BJ (cell line): Measurements from ENCODE around the gene CLCF1. TPM values are rescaled to one million over a fixed set of nuclear protein-coding genes. Genes with fewer than 3 reads are reported as not detected.
A peak's percentile ranks its signal among the peaks of the same experiment; 100 is the strongest.

Experiments used
- CTCF ChIA-PET: fragments of 350-600 bp; formaldehyde crosslinking; extraction: SDS; loops from one replicate; lab custom pipeline; 2021; ENCODE audit warnings: antibody characterized with exemption, inconsistent platforms; lab: Yijun Ruan, JAX
- POLR2A ChIA-PET: fragments of 300-600 bp; sonication (Branson Sonifier 250); formaldehyde crosslinking; extraction: SDS; loops from one replicate; lab custom pipeline; 2021; ENCODE audit warnings: antibody characterized with exemption; lab: Charles Lee
- DNase-seq: peaks from one replicate; pipeline ENCODE4 v3.0.0-alpha.2; 2011; ENCODE audit warnings: low read depth
- H3K27me3 ChIP-seq: 2 replicates; pipeline ENCODE4 v1.6.0; 2011; ENCODE audit warnings: low read length; ENCODE audit not compliant: control insufficient read depth, insufficient read depth
- H3K36me3 ChIP-seq: 2 replicates; pipeline ENCODE4 v1.5.1; 2011; ENCODE audit warnings: low read length; ENCODE audit not compliant: control insufficient read depth, insufficient read depth
- H3K4me3 ChIP-seq: 2 replicates; pipeline ENCODE4 v1.5.1; 2011; ENCODE audit warnings: low read depth, mild to moderate bottlenecking, control low read depth, low read length
- CTCF ChIP-seq: IDR thresholded peaks from 2 replicates; pipeline ENCODE4 v1.5.1; 2011; ENCODE audit warnings: low read depth, mild to moderate bottlenecking, control low read depth, inconsistent platforms, low read length, moderate library complexity; ENCODE audit not compliant: insufficient read depth
- polyA plus RNA-seq: library from polyadenylated mRNA; depleted of rRNA; stranded (reverse); fragments of >200 nt; gene quantifications from 2 replicates; pipeline ENCODE4 v1.2.3, GENCODE V29; 2011

The CLCF1 gene
- polyA plus RNA-seq, 1 experiment, result 21.3 TPM

- CTCF ChIA-PET, result interaction anchor here (1.4 to 3.1 kb wide), 3 partner anchors 13 to 38 kb away, joined by 4 to 9 read pairs (median 5); partner anchors contain the start of gene PPP1CA
- DNase-seq, result no peak
- Histone ChIP-seq H3K27me3 (no peaks in the 10 kb centered on the region), H3K4me3 (peak overlapping the region; percentile 41), H3K36me3 (no peaks in the 10 kb centered on the region)
- TF ChIP-seq CTCF, result no peak
- POLR2A ChIA-PET, result no interaction called here
Observed at GRCh38 chr11:67420147-67420645, 46.8 kb upstream of the CLCF1 start.

- CTCF ChIA-PET, result interaction anchor here (1.4 to 3.1 kb wide), 3 partner anchors 12 to 37 kb away, joined by 4 to 9 read pairs (median 5); partner anchors contain the start of gene PPP1CA
- no peak for DNase-seq
- no peak overlapping the region for H3K4me3 ChIP-seq
- peaks cover 3% of the 10 kb centered on the region for H3K27me3 ChIP-seq
- POLR2A ChIA-PET, result no interaction called here
- H3K36me3 ChIP-seq, result no peaks in the 10 kb centered on the region
- no peak for TF ChIP-seq CTCF
Observed at GRCh38 chr11:67419325-67420049, 46.1 kb upstream of the CLCF1 start.

GRCh38 chr11:67418476-67419281 is 45.3 kb upstream of the CLCF1 start:
- ChIA-PET CTCF (interaction anchor here (1.1 to 3.1 kb wide), 3 partner anchors 17 to 195 kb away, joined by 3 to 9 read pairs (median 5); partner anchors contain the start of gene PPP1CA), POLR2A (no interaction called here)
- no peak for DNase-seq
- Histone ChIP-seq H3K4me3 (no peak overlapping the region), H3K36me3 (no peaks in the 10 kb centered on the region), H3K27me3 (peaks cover 3% of the 10 kb centered on the region)
- TF ChIP-seq CTCF, result no peak

GRCh38 chr11:67417425-67417824 is 44.0 kb upstream of the CLCF1 start:
- no peak overlapping the region for H3K4me3 ChIP-seq

More at GRCh38 chr11:67417425-67417824, 44.0 kb upstream of the CLCF1 start:
- ChIA-PET CTCF (interaction anchor here (1.1 kb wide), 1 partner anchor 197 kb away, joined by 3 read pairs; no protein-coding TSS in a partner anchor), POLR2A (no interaction called here)
- no peaks in the 10 kb centered on the region for H3K36me3 ChIP-seq
- H3K27me3 ChIP-seq, result peaks cover 3% of the 10 kb centered on the region
- DNase-seq, result no peak
- TF ChIP-seq CTCF, result no peak
